PC-9 (cell line): ENCODE data around the gene MYH3. TPM values are rescaled to one million over a fixed set of nuclear protein-coding genes. Genes with fewer than 3 reads are reported as not detected.
A peak's percentile ranks its signal among the peaks of the same experiment; 100 is the strongest.

ENCODE experiments used
- BruUV-seq: library from RNA; stranded (reverse); fragments of 400-500 nt; replicated peaks from 2 replicates; lab custom pipeline; 2021; lab: Mats Ljungman, UMichigan
- CTCF ChIA-PET: fragments of 300-600 bp; sonication (Branson Sonifier 250); formaldehyde crosslinking; loops from one replicate; lab custom pipeline; 2022; ENCODE audit warnings: antibody characterized with exemption; lab: Charles Lee
- POLR2A ChIA-PET: fragments of 300-600 bp; sonication (Branson Sonifier 250); formaldehyde crosslinking; loops from one replicate; lab custom pipeline; 2022; ENCODE audit warnings: antibody characterized with exemption; ENCODE audit not compliant: unreplicated experiment; lab: Charles Lee
- DNase-seq, 2 experiments: peaks; one replicate each; pipeline versions ENCODE4 v3.0.0 to v3.0.0-alpha.2; 2015 to 2022; ENCODE audit warnings: mixed read lengths in 1 of 2
- H2AFZ ChIP-seq: fragments of 200-600 bp; sonication (generic); 2 replicates; pipeline ENCODE4 v1.8.1; 2017; ENCODE audit warnings: antibody characterized with exemption
- H3F3A ChIP-seq: fragments of 200-600 bp; sonication (generic); 2 replicates; pipeline ENCODE4 v1.8.1; 2017; ENCODE audit warnings: antibody characterized with exemption, mild to moderate bottlenecking, low read depth; ENCODE audit not compliant: insufficient read depth
- H3K27ac ChIP-seq: fragments of 200-600 bp; sonication (generic); 2 replicates; pipeline ENCODE4 v1.6.1; 2016; ENCODE audit warnings: mixed run types
- H3K27me3 ChIP-seq: fragments of 200-600 bp; sonication (generic); 2 replicates; pipeline ENCODE4 v1.6.1; 2016; ENCODE audit warnings: low read depth, mixed run types; ENCODE audit not compliant: insufficient read depth
- H3K36me3 ChIP-seq: fragments of 200-600 bp; sonication (generic); 2 replicates; pipeline ENCODE4 v1.6.1; 2016; ENCODE audit warnings: low read depth, mixed run types
- H3K4me1 ChIP-seq: fragments of 200-600 bp; sonication (generic); replicated peaks from 2 replicates; pipeline ENCODE4 v1.6.1; 2016; ENCODE audit warnings: mixed run types; ENCODE audit not compliant: insufficient read depth
- H3K4me2 ChIP-seq: fragments of 200-600 bp; sonication (generic); 2 replicates; pipeline ENCODE4 v1.6.1; 2017; ENCODE audit warnings: mixed run types
- H3K4me3 ChIP-seq: fragments of 200-600 bp; sonication (generic); 2 replicates; pipeline ENCODE4 v1.6.1; 2016; ENCODE audit warnings: mixed run types
- H3K79me2 ChIP-seq: fragments of 200-600 bp; sonication (generic); 2 replicates; pipeline ENCODE4 v1.6.1; 2017; ENCODE audit warnings: low read depth, mixed run types
- H3K9me2 ChIP-seq: fragments of 200-600 bp; sonication (generic); 2 replicates; pipeline ENCODE4 v1.8.1; 2017; ENCODE audit warnings: mild to moderate bottlenecking; ENCODE audit not compliant: insufficient read depth
- H3K9me3 ChIP-seq: fragments of 200-600 bp; sonication (generic); 2 replicates; pipeline ENCODE4 v1.8.1; 2016; ENCODE audit warnings: low read depth; ENCODE audit not compliant: insufficient read depth
- H4K20me1 ChIP-seq: fragments of 200-600 bp; sonication (generic); 2 replicates; pipeline ENCODE4 v1.8.1; 2017; ENCODE audit not compliant: insufficient read depth
- CTCF ChIP-seq: fragments of 200-600 bp; sonication (generic); conservative IDR thresholded peaks from 2 replicates; pipeline ENCODE4 v1.6.1; 2017; ENCODE audit warnings: mixed run types, antibody characterized with exemption, mild to moderate bottlenecking, moderate library complexity
- EZH2 ChIP-seq: fragments of 200-600 bp; sonication (generic); IDR thresholded peaks from 2 replicates; pipeline ENCODE4 v1.8.0; 2017; ENCODE audit warnings: antibody characterized with exemption, low read depth
- intact Hi-C: fragments of 100-400 bp; cut with micrococcal nuclease; formaldehyde crosslinking; loops from one replicate; pipeline ENCODE4 v1.10.0; 2022; ENCODE audit not compliant: unreplicated experiment
- total RNA-seq: library from RNA; stranded (reverse); gene quantifications from 2 replicates; pipeline ENCODE4 v1.2.3, GENCODE V29; 2021

The MYH3 gene
- total RNA-seq, 1 experiment from 2014 or later = 0.07 TPM

- no TSS peak for BruUV-seq
- H3K4me1 ChIP-seq = no peaks in the 10 kb centered on the region
- CTCF ChIA-PET = no interaction called here
- H3F3A ChIP-seq = no peaks in the 10 kb centered on the region
- intact Hi-C loops = no loop called here
- no peaks in the 10 kb centered on the region for H3K36me3 ChIP-seq
- no peak overlapping the region for H3K27ac ChIP-seq
- TF ChIP-seq EZH2 = no peak
- TF ChIP-seq CTCF = no peak
- no peak for DNase-seq
- no peak overlapping the region for H3K4me2 ChIP-seq
- no peaks in the 10 kb centered on the region for H3K27me3 ChIP-seq
- H3K79me2 ChIP-seq = no peaks in the 10 kb centered on the region
- H3K9me2 ChIP-seq = no peaks in the 10 kb centered on the region
- no peaks in the 10 kb centered on the region for H3K9me3 ChIP-seq
- no peaks in the 10 kb centered on the region for H4K20me1 ChIP-seq
- POLR2A ChIA-PET = no interaction called here
- no peak overlapping the region for H3K4me3 ChIP-seq
- H2AFZ ChIP-seq = no peak overlapping the region
Observed at GRCh38 chr17:10674704-10675103, 17.6 kb upstream of the MYH3 start.

- DNase-seq = no peak
- intact Hi-C loops = no loop called here
- POLR2A ChIA-PET = no interaction called here
- Histone ChIP-seq H3K27me3 (no peaks in the 10 kb centered on the region), H3K9me2 (no peaks in the 10 kb centered on the region), H4K20me1 (no peaks in the 10 kb centered on the region), H2AFZ (no peak overlapping the region), H3K36me3 (no peaks in the 10 kb centered on the region), H3K4me3 (no peak overlapping the region), H3F3A (no peaks in the 10 kb centered on the region), H3K9me3 (no peaks in the 10 kb centered on the region), H3K4me2 (no peak overlapping the region), H3K79me2 (no peaks in the 10 kb centered on the region), H3K4me1 (no peaks in the 10 kb centered on the region), H3K27ac (no peak overlapping the region)
- TF ChIP-seq CTCF = no peak
- TF ChIP-seq EZH2 = no peak
- CTCF ChIA-PET = no interaction called here
- BruUV-seq = no TSS peak
Observed at GRCh38 chr17:10673312-10673711, 16.2 kb upstream of the MYH3 start.

- Histone ChIP-seq H3K36me3 (no peaks in the 10 kb centered on the region), H3K79me2 (no peaks in the 10 kb centered on the region), H3K9me2 (no peaks in the 10 kb centered on the region), H3K4me3 (no peak overlapping the region), H4K20me1 (no peaks in the 10 kb centered on the region), H3K27ac (no peak overlapping the region), H3F3A (no peaks in the 10 kb centered on the region), H3K4me2 (no peak overlapping the region), H2AFZ (no peak overlapping the region), H3K4me1 (no peaks in the 10 kb centered on the region), H3K9me3 (no peaks in the 10 kb centered on the region), H3K27me3 (no peaks in the 10 kb centered on the region)
- TF ChIP-seq CTCF (no peak), EZH2 (no peak)
- DNase-seq = peak; percentile 14 to 48
- intact Hi-C loops = no loop called here
- CTCF ChIA-PET = no interaction called here
- POLR2A ChIA-PET = no interaction called here
- no TSS peak for BruUV-seq
Observed at GRCh38 chr17:10668775-10669174, 11.7 kb upstream of the MYH3 start.
